CD1c-positive myeloid dendritic cell (primary cell): ENCODE data around the gene RAB28.
"Not testable (repeated sequence)": the region's sequence is repeated elsewhere in the genome, so short reads cannot be mapped to it uniquely, and the experiment has no call there.

Experiments used
- DNase-seq: peaks from one replicate; pipeline ENCODE4 v3.0.0-alpha.2; 2016; ENCODE audit errors: extremely low spot score

The RAB28 gene

DNA sequence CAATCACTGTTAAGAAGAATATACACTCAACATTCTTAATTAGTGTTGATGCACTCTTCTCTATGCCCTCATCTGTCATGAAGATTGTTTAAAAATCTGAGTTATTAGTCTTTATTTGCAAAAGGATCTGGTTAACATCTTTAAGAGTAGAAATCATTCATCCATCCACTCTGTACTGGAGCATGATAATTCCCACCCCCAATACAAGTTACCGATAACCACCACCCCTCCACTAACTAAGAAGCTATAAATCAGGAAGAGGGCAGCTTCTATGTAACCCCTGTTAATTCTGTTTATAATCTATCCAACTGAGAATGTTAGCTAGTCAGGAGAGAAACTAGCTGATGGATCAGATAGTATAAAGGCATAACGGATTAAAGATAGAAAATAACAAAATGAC, 34.5 kb downstream of the RAB28 start:
- no peak for DNase-seq

DNA sequence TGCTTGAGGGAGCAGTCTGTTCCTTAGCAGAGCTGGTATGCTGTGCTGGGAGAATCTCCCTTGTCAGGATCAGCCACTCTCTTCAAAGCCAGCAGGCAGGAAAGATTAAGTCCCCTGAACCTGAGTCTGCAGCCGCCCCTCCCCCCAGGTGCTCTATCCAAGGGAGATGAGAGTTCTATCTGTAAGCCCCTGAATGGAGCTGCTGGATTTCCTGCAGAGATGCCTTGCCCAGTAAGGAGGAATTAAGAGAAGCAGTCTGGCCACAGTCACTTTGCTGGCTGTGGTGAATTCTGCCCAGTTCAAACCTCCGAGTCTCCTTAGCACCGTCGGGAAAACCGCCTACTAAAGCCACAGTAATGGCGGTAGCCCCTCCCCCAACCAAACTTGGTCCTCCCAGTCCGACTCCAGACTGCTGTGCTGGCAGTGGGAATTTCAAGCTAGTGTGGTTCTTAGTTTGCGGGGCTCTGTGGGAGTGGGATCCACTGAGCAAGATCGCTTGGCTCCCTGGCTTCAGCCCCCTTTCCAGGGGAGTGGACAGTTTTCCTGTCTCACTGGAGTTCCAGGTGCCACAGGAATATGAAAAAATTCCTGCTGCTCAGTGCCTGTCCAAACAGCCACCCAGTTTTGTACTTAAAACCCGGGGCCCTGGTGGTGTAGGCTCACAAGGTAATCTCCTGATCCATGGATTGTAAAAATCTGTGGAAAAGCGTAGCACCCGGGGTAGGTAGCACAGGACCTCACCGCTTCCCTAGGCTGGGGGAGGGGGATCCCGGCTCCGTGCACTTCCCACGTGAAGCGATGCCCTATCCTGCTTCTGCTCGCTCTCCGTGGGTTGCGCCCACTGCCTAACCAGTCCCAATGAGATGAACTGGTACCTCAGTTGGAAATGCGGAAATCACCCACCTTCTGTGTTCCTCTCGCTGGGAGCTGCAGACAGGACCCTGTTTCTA, 38.0 kb downstream of the RAB28 start:
- DNase-seq, result no peak

DNA sequence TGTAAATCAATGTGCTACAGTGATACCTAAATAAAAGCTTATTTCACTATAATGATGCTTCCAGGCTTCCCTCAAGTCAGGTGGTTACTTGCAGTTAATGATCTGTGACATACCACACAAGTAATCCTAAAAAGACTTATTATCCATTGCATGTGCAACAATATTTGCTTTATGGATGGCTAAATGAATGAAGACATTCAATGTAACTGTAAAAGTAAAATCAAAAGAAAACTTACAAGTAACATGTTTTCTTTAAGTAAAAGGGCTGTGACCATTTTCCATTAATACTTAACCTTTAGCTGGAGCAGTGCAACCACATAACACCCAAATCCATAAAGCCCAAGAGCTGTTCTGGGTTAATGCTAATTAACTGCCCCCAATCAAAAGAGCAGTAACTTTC, 42.6 kb downstream of the RAB28 start:
- DNase-seq, result no peak

DNA sequence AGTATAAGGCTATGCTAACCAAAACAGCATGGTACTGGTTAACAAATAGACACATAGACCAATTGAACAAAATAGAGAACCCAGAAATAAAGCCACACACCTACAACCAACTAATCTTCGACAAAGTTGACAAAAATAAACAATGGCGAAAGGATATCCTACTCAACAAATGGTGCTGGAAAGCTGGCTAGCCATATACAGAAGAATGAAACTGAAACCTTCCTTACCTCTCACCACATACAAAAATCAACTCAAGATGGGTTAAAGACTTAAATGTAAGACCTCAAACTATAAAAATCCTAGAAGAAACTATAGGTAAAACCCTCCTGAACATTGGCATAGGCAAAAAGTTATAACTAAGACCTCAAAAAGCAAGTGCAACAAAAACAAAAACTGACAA, 47.2 kb downstream of the RAB28 start:
- no peak for DNase-seq

DNA sequence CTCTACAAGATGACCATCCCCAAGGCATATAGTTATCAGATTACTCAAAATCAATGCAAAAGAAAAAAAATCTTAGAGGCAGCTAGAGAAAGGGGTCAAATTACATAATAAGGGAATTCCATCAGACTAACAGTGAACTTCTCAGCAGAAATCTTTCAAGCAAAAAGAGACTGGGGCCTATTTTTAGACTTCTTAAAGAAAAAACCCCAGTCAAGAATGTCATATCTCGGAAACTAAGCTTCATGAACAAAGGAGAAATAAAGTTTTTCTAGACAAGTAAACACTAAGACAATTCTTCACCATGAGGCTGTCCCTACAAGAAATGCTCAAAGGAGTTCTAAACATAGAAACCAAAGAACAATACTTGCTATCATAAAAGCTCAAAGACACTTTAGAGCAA, 51.7 kb downstream of the RAB28 start:
- no peak for DNase-seq

DNA sequence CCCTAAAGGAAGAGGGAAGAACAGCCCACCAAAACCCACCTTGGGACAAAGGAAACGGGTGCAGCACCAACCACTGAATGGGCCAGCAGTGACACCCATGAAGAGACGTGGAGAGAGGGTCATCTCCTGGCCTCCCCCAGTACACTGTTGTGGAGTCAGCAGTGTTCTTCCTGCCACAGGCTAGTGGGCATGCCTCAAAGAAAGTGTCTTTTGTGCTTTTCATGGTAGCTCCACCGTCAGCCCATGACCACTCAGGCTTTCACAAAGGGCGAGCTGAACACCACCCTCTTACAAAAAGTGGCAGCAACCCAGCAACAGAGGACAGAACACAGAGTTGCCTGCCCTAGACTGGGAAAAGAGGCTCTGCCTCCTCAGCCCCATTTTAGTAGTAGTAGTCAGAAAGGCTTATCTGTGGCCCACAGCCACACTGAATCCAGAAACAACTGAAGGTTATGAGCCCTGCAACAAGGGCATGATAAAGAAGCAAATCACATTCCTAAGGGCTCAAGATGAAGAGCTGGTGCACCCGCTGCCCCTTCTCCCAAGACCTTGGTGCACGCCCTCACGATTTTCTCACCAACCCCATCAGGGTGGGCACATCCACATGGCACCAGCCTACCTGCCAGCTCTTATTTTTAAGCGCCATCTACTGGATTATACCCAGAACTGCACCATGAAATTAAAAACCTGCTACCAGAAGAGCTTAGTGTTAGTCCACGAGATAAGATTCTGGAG, 53.1 kb downstream of the RAB28 start:
- DNase-seq, result no peak

DNA sequence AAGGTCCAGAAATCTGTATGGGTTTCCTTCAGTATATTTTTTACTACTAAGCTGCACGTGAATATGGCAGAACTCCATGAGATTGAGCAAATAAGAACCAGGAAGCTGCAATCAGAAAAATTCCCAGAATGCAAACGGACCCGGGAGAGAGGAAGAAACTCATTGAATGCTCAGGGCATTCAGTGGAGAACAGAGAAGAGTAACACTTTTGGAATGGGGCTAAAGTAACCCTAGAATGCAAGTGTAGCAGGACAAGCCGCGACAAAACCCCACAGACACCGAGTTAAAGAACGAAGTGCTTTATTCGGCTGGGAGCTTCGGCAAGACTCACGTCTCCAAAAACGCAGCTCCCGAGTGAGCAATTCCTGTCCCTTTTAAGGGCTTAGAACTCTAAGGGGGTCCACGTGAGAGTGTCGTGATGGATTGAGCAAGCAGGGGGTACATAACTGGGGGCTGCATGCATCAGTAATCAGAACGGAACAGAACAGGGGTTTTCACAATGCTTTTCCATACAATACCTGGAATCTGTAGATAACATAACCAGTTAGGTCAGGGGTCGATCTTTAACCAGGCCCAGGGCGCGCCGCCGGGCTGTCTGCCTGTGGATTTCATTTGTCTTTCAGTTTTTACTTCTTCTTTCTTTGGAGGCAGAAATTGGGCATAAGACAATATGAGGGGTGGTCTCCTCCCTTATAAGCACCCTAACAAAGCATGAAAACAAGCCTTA, 56.4 kb downstream of the RAB28 start:
- DNase-seq, result no peak

DNA sequence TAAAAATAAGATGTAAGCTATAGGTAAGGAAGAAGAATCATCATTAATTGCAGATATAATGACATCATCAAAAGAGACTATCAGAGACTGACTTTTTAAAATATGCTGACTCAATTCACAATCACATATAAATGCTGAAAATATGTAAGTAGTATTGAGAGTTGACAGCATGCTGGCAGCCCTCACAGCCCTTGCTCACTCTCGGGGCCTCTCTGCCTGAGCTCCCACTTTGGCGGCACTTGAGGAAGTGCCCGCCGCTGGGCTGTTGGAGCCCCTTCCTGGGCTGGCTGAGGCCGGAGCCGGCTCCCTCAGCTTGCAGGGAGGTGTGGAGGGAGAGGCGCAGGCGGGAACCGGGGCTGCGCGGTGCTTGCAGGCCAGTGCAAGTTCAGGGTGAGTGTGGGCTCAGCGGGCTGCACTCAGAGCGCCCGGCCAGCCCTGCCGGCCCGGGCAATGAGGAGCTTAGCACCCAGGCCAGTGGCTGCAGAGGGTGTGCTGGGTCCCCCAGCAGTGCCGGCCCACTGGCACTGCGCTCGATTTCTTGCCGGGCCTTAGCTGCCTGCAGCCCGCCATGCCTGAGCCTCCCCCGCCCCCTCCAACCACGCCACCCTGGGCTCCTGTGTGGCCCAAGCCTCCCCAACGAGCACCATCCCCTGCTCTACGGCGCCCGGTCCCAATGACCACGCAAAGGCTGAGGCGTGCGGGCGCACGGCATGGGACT, 68.9 kb downstream of the RAB28 start:
- DNase-seq, result no peak

DNA sequence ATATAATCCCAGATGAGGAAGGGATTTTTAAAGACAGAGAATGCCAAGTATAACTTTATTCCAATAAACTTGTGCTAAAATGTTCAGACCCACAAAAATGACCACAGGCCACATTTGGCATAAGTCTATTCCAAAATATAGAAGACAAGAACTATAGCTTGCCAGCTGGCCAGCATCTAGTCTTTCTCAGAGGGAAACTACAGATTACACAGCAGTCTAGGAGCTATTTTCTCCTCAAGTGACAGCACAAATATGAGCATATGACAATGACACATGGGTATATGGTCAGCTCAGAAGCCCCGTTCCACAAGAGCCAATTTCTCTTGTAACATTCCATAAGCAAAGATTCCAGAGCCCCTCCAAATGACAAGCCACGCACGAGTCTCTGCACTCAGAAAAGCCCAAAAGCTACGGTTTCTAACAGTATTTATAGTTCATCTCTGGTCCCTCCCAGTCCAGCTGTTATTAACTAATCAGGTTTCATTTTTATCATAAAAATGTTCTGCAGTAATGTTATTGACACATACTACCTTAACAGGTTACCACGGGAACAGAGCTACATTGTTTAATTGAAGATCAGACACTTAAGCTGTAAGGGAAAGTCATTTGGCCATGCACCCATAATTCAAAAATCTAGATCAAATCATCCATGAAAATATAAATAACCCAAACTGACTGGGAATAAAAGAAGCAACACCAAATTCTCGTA, 70.3 kb downstream of the RAB28 start:
- no peak for DNase-seq

DNA sequence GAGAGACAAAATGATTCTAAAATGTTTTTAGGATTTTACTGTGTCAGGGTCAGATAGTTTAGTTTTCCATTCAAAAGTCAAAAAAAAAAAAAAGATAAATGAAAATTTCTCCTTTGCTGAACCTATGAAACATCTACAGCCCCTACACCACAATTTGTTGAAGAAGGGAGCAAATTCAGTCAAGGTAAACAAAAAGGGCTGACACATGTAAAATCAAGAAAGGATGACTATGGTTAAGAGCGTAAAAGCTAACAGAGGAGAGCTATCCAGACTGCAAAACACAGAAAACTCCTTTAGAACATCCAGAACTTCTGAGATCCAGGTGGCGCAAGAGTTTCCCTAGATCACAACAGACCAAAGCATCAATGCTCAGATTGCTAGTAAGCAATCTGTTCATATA, 72.2 kb downstream of the RAB28 start:
- DNase-seq, result no peak

DNA sequence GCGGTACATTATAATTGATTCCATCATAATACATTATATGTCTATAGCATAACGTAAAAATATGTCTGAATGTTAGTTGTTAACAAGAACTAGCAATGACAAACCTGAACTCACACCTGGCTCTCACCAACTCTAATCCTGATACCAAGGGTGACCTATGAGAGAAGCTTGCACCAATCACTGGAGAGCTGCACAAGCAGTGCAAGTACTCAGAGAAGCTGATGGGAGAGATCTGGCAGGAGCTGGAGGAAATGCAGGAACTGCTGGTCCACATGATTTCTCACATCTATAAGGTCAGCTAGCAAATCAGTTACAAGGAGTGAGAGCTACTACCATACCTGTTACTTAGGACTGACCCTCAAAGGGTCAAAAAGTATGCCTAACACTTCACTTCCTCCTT, 74.8 kb downstream of the RAB28 start:
- DNase-seq, result no peak

DNA sequence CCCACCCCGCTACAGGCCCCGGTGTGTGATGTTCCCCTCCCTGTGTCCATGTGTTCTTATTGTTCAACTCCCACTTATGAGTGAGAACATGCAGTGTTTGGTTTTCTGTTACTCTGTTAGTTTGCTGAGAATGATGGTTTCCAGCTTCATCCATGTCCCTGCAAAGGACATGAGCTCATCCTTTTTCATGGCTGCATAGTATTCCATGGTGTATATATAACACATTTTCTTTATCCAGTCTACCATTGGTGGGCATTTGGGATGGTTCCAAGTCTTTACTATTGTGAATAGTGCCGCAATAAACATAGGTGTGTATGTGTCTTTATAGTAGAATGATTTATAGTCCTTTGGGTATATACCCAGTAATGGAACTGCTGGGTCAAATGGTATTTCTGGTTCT, 78.0 kb downstream of the RAB28 start:
- DNase-seq, result not testable (repeated sequence)

DNA sequence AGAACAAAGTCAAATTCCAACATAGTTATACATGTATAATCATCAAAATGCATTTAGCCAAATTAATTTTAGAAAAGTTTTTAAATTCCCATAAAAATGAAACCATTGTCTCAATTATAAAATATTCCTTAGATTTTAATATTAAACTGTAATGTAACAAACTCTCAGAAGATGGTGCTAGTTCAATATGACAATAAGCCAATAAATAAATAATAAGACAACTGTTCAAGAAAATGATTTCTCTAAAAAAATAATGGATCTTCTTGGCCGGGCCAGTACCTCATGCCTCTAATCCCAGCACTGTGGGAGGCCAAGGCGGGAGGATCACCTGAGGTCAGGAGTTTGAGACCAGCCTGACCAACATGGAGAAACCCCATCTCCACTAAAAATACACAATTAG, 80.3 kb downstream of the RAB28 start:
- no peak for DNase-seq

DNA sequence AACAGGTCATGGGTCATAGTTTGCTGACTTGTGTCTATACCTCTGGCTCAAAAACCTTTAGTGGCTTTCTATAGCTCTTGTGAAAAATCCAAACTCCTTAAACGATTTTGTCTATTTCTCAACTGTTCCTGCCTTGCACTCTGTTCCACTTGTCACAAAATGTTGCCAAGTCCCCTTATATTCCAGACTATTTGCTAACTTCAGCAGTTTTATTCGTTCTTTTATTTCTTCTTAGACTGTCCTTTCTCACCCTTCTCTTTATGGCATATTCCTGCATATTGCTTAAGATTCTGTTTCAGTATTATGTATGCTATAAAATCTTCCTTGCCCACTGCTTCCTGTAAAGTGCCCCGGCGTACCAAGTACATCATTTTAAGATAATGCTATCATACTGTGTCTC, 80.8 kb downstream of the RAB28 start:
- no peak for DNase-seq

DNA sequence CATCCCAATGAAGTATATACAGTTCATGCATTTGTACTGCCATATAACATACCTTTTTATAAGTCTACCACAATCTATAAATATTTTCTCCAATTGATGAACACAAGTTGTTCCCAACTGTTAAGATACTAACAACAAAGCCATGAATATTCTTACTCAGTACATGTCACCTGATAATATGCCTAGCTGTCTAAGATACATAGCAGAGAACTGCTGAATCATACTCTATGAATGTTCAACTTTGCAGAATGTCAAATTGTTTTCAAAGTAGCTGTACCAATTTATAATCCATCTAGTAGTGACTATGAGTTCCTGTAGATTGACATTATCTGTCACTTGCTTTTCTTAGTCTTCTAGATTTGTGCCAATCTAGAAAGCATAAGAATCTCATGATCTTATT, 84.9 kb downstream of the RAB28 start:
- no peak for DNase-seq

DNA sequence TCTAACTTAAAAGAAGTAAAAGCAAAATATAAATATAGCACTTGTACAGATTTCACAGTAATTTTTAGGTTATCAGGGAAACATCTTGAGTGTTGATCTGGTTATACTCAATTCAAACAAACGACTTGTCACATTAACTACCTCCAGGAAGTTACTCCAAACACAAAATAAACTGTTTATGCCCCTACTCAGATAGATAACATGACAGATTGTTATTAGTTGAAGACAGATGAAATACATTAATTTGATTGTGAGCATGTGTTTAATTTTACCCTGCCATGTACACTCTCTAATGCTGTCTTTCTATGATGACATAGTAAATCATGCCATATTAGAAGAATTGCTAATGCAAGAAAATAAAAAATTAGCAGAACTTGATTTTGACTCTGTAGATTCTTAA, 88.0 kb downstream of the RAB28 start:
- DNase-seq, result no peak

DNA sequence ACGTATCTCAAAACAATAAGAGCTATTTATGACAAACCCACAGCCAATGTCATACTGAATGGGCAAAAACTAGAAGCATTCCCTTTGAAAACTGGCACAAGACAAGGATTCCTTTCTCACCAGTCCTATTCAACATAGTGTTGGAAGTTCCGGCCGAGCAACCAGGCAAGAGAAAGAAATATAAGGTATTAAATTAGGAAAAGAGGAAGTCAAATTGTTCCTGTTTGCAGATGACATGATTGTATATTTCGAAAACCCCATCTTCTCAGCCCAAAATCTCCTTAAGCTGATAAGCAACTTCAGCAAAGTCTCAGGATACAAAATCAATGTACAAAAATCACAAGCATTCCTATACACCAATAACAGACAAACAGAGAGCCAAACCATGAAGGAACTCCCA, 94.2 kb downstream of the RAB28 start:
- DNase-seq, result not testable (repeated sequence)

DNA sequence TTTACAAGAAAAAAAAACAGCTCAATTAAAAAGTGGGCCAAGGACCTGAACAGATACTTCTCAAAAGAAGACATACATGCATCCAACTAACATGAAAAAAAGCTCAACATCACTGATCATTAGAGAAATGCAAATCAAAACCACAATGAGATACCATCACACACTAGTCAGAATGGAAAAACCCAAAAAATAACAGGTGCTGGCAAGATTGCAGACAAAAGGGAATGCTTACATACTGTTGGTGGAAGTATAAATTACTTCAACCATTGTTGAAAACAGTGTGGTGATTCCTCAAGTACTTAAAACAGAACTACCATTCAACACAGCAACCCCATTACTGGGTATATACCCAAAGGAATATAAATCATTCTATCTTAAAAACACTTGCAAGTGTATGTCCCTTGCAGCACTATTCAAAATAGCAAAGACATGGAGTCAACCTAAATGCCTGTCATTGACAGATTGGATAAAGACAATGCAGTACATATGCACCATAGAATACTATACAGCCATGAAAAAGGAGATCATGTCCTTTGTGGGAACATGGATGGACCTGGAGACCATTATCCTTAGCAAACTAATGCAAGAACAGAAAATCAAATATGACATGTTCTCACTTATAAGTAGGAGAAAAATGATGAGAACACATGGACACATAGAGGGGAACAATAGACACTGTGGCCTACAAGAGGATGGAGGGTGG, 97.6 kb downstream of the RAB28 start:
- DNase-seq, result no peak

DNA sequence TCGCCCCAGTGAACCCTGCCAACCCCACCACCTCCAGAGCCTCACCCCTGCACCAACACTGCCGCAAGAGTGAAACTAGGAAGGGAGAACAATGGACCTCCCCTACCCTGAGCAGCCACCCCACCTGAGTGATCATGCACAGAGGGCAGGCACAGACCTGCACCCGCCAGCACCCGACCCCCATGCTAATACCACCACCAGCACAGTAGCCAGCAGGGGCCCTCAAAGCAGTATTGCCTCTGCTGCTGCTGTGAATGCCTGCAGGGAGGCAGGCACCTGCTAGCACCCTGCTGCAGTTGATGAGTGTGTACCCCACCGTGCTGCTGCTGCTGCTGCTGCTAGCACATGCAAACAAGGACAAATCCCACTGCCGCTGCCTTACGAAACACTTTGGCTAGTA, 100.1 kb downstream of the RAB28 start:
- DNase-seq, result no peak

DNA sequence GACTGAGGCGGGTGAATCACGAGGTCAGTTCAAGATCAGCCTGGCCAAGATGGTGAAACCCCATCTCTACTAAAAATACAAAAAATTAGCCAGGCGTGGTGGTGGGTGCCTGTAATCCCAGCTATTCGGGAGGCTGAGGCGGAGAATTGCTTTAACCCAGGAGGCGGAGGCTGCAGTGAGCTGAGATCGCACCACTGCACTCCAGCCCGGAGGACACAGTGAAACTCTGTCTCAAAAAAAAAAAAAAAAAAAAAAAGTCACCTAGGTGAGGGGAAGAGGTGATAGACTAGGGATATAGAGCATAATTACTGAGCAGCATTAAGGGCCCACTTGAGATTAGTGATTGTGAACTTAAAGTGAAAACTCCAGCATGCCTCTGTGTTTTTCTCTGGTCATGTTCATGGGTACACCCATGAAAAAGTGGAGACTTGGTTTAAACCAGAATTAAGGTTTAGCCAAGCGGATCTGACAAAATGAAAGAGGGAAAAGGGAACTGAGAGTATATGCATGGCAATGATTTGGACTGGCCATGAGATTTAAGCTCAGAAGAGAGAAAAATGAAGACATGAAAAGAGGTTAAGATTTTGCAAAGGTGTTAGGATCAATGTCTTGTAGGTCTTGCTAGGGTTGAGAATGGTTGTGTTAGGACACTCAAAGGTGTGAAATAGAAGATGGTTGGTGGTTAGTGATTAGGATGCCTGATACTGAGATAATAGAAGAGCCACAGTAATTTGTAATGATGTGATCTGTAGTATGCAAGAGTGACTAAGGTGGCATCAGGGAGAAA, 105.0 kb downstream of the RAB28 start:
- DNase-seq, result no peak
